GM12892 (cell line): Measurements from ENCODE around the gene KIF25.

Experiments
- POLR2A ChIP-seq: IDR thresholded peaks from 2 replicates; pipeline ENCODE4 v1.6.1; 2011; ENCODE audit warnings: low read depth, low read length, control low read depth
- POLR2AphosphoS5 ChIP-seq: IDR thresholded peaks from 2 replicates; pipeline ENCODE4 v1.6.1; 2011; ENCODE audit warnings: low read depth, low read length, control low read depth

- TF ChIP-seq POLR2A (no peak), POLR2AphosphoS5 (no peak)
These were observed 18.7 kb downstream of the KIF25 start for GRCh38 chr6:168016176-168016620.
